Activated CD4-positive, CD25-positive, alpha-beta regulatory T cell treated with anti-CD3 and anti-CD28 coated beads, Interleukin-2, amount 50 U/mL, for 24 hours (primary cell): Measurements from ENCODE around the gene MAP4.
A peak's percentile ranks its signal among the peaks of the same experiment; 100 is the strongest.
"Not testable (repeated sequence)": the region's sequence is repeated elsewhere in the genome, so short reads cannot be mapped to it uniquely, and the experiment has no call there.

ENCODE experiments used
- ATAC-seq, 2 donors: fragments of 150-1000 bp; cut with Tn5 transposase; one replicate each; pipeline ENCODE4 v1.10.0; 2021; ENCODE audit warnings: mild to moderate bottlenecking in 1 of 2, moderate library complexity in 1 of 2

Gene MAP4, protein sequence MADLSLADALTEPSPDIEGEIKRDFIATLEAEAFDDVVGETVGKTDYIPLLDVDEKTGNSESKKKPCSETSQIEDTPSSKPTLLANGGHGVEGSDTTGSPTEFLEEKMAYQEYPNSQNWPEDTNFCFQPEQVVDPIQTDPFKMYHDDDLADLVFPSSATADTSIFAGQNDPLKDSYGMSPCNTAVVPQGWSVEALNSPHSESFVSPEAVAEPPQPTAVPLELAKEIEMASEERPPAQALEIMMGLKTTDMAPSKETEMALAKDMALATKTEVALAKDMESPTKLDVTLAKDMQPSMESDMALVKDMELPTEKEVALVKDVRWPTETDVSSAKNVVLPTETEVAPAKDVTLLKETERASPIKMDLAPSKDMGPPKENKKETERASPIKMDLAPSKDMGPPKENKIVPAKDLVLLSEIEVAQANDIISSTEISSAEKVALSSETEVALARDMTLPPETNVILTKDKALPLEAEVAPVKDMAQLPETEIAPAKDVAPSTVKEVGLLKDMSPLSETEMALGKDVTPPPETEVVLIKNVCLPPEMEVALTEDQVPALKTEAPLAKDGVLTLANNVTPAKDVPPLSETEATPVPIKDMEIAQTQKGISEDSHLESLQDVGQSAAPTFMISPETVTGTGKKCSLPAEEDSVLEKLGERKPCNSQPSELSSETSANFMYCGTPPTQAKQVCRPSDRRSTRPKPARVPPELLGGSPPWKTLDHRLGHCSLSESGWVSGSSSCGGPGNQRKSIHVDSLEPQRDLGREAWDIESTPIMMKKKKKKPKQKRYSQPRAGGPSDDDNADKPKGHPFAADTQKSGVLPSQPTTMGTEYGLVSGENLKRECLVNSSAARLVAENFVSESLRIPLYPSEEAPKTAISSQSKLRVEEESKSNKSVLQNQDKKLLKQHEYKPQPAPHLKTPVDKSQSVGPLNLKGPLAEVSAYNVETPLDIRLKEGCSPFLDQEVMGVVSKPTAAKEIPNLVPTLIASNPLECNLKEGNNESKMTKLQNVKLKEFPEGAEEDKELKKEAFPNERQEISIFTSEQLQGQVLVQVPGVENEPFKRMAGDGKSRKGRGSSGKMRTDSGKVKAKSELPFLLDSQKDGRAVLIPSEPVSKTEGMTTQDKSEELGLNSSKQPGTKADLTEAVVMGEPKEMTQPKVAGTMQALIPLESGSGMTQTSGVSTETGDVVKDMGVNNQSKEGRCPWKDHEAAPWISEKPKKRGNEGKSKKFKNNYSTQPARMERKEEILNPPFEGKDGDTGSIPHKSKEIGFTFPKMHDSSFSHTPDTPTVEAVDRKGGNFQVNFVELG (N-terminal part only)

DNA sequence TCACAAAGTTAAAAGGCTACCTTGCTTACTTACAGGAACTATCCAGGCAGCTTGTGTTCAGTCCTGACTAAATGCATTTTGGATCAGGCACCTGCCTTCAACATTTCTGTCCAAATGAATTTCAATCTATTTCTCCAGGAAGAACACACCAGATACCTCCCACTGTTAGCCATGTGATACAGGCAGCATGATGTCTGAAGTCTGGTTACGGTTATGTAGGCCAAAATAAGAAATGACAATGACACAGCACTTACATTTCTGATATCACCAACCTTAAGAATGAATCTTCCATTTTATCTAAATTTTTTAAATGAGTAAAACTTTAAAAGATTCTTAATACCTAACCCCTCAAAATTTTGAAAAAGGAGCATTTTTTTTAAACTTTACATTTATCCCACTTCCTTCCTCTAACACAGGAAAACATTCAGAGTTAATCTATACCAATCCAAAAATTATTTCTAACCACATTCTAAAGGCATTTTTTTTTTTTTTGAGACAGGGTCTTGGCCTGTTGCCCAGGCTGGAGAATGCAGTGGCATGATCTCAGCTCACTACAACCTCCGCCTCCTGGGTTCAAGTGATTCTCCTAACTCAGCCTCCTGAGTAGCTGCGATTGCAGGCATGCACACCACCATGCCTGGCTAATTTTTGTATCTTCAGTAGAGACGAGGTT lies at the start of gene MAP4:
TSS of gene MAP4 (minus strand) at position 116 of the 673 bp plus-strand sequence. CDS start 17,556 bp downstream, outside the sequence.
- no peak for ATAC-seq

DNA sequence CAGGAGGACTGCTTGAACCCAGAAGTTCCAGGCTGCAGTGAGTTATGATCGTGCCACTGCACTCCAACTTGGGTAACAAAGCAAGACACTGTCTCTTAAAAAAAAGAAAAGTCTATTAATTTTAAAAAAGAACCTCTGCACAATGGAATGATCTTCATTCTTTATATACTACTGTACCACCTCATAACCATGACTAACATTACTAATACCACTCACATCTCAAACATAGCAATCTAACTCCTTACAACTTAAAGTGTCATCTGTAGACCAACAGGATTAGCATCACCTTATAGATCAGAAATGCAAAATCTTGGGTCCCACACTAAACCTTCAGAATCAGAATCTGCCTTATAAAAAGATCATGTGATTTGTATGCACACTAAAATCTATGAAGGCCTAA lies 48.8 kb upstream of the MAP4 start:
- ATAC-seq = no peak

DNA sequence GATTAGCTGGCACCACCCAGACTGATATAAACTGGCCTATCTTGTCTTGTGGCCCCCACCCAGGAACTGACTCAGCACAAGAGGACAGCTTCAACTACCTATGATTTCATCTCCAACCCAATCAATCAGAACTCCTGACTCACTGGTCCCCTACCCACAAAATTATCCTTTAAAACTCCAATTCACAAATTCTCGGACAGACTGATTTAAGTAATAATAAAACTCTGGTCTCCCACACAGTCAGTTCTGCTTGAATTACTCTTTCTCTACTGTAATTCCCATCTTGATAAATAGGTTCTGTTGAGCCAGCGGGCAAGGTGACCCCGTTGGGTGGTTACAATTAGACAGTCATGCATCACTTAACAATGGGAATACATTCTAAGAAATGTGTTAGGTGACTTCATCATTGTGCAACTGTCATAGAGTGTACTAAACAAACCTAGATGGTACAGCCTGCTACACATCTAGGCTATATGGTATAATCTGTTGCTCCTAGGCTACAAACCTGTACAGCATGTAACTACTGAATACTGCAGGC lies 48.1 kb upstream of the MAP4 start:
- peak in 1 of 2 donors; percentile 64 for ATAC-seq

DNA sequence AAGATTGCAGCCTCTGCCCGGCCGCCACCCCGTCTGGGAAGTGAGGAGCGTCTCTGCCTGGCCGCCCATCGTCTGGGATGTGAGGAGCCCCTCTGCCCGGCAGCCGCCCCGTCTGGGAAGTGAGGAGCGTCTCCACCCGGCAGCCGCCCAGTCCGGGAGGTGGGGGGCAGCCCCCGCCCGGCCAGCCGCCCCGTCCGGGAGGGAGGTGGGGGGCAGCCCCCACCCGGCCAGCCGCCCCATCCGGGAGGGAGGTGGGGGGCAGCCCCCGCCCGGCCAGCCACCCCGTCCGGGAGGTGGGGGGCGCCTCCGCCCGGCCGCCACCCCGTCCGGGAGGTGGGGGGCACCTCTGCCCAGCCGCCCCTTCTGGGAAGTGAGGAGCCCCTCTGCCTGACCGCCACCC lies 45.4 kb upstream of the MAP4 start:
- ATAC-seq = not testable (repeated sequence)

DNA sequence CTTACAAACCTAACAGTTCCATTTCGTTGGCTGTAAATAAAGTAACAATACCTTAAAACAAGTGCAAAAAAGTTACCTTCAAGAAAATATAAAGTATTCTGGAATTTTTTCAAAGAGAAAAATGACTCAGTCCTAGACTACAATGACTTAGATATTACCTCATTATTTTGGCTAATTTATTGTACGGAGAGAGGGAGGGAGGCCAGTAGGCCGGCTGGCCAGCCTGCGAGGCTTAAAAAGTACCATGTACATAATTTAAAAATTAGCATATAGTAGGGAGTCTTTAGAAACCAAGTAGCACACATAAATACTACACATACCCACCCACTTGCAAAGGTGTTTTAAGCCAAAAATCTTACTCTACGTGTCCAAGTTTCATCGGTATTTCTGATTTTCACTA lies 41.9 kb upstream of the MAP4 start:
- no peak for ATAC-seq

DNA sequence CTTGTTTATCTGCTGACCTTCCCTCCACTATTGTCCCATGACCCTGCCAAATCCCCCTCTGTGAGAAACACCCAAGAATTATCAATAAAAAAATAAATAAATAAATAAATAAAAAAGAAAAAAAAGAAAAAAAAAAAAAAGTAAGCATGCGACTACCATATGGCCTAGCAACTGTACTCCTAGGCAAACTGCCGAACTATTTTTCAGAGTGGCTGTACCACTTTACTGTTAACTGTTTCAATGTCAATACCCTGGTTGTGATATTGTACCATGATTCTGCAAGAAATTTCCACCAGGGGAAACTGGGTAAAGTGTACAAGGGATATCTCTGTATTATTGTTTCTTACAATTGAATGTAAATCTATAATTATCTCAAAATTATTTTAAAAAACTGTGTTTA lies 41.3 kb upstream of the MAP4 start:
- no peak for ATAC-seq

DNA sequence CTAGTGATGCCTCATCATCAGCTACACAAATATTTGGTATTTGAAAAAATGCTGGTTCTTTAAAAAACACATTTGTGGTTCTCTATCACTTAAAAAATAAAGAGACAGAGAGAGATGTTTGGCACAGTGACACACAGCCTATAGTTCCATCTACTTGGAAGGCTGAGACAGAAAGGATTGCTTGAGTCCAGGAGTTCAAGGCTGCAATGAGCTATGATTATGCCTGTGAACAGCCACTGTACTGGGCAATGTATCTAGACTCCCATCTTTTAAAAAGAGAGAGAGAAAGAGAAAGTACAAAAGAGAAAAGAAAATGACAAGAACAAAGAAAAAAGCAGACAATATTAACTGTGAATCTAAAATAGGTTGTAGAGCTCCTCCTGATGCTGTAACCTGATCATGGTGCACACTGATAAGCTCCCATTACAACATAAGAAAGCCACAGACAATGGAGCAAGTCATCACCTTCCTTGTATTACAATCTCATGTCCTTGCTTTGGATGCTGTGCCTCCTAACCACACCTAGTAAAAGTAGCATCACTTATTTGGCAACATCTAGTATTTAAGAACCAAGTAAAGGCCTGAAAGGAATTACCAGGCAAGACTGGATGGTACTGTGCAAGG lies 31.7 kb upstream of the MAP4 start:
- no peak for ATAC-seq

DNA sequence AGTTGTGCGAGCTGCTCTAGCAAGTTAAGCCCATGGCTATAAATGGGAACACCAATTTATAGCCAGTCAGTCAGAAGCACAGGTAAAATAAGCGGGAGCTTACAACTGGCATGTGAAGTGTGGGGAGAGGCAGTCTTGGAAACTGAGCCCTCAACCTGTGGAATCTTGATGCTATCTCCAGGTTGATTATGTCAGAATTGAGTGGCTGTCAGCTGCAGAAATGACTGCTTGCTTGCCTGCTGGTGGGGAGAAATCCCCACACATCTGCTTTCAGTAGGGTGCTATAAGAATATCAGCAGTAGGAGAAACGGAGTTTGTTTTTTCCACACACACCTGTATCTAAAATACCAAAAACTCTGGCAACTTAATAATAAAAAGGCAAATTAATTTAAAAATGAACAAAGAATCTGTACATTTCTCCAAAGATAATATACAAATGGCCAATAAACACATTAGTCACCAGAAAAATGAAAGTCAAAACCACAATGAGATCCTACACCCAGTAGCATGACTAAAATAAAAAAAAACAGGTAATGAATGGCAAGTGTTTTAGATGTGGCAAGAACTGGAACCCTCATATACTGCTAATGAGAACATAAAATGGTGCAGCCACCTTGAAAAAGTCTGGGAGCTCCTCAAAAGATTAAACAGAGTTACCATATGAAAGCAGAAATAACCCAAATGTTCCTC lies 26.0 kb upstream of the MAP4 start:
- peak; percentile 44 to 49 for ATAC-seq

DNA sequence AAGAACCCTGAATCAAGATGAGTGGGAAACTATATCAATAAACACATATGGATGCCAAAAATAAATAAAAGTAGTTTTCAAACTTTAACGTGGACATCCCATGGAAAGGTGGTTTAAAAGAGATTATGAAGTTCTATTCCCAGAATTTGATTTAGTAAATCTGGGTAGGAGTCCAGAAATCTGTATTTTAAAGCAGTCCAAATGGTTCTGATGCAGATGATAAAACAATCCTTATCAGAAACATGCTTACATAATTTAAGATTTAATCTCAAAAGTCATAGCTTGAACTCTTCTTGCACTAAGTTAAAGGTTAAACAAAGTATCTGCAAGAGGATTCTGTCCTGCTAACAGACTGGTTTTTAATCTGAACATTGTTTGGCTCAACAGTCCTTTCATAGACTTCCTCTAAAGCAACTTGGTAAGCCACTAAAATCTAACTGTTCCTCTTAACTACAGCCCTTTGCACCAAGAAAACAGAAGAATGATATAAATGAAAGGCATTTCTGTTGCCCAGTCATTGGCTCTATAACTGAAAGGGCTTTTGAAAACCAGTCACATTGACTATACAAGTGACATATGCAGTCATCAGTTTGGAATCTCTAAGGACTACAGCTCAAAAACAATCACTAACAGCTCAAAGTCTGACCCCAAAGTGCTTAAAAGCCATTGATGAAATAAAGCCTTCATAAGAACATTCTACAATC lies 23.4 kb upstream of the MAP4 start:
- ATAC-seq = no peak

DNA sequence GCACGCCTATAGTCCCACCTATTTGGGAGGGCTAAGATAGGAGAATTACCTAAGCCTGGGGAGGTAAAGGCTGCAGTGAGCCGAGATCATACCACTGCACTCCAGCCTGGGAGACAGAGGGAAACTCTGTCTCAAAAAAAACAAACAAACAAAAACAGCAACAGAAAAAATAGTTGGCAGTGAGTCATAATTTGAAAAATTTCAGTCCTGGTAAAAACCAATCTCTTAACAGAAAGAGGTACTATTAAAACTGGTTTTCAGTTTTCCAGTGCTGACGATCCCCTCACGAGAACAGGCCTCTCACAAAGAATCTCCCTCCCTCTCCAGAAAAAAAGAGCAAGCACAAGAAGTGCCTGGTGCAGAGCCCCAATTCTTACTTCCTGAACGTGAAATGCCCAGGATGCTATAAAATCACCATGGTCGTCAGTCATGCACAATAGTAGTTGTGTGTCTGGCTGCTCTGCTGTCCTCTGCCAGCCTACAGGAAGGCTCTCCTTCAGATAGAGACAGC lies 22.8 kb upstream of the MAP4 start:
- ATAC-seq = no peak

DNA sequence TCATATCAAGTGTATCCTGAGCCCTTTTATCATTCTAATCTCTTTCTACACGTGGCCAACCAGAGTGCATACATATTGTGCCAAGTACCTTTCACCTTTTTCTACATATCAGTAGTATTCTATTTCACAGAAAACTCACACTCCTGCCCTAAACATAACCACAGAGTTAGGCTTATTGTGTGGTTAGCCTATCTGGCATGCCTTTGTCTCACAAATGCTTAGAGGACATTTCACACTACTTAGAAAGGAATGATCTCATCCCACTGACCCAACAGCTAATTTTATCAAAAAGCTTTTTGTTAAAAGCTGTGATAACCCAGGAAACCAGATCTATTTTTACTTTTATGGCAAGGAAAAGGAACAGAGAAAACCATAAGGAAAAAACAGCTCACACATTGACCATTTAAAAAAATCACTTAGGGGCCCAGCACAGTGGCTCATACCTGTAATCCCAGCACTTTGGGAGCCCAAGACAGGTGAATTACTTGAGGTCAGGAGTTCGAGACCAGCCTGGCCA lies 17.8 kb upstream of the MAP4 start:
- ATAC-seq = no peak

DNA sequence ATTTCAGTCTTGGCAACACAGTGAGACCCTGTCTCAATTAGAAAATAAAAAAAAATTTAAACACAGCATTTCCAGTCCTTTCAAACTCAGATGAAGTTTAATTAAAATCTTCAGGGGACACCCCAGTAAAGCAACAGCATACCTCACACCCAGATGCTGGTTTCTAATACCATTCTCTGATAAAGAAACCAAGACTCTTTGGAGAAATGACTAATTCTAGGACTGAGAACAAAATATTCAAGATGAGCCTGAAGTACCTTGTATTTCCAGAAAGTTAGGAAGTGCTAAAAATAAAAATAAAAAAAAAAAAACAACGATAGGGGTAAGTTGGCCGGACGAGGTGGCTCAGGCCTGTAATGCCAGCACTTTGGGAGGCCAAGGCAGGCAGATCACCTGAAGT lies 14.0 kb upstream of the MAP4 start:
- no peak for ATAC-seq

DNA sequence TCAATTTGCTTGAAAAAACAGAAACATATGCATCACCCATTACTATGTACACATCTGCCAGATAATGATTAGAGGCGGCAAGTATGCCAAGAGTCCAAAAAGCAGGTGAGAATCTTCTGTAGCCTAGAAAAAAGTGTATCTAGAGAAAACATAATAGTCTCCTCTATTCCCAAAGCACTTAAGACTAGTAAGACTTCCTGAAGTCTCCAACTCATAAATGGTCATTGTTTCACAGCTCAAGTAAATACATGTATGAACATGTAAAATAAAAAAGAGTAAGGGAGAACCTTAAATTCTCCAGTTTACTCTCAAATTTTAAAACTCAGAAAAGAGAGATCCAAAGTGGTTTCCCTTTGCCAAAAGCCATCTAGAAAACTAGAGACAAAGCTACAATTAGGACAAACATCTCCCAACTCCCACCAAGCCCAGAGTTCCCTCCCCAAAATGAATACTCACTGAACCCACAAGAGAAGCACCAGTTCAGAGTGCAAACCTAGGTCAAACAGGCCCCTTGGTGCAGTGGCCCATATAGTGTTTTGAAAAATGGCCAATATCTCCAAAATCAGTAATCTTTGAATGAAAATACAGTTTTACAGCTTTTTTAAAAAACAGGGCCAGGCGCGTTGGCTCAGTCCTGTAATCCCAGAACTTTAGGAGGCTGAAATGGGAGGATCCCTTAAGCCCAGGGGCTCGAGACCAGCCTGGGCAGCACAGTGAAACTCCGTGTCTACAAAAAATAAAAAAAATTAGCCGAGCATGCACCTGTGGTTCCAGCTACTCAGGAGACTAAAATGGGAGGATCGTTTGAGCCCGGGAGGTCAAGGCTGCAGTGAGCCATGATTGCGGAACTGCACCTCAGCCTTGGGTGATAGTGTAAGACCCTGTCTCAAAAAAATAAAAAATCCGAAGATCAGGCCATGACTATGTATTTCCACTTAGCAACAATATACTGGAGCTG lies 11.0 kb upstream of the MAP4 start:
- no peak for ATAC-seq

DNA sequence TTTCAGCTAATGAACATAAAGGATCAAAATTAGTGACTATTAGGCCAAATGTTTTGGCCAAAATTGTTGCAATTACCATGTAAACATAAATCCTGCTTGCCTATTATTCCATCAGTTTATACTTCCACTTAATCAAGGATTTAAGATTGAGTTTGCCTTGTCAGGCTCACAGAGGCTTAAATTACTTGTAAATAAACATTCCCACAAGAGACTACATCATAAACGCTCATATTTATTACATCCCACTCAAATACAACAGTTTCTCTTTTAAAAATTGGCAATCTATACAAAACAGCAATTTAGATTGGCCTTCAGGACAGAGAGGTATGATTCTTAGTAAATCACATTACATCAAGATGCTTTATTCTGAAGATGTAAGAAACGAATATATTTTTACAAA lies 9.9 kb upstream of the MAP4 start:
- ATAC-seq = no peak

DNA sequence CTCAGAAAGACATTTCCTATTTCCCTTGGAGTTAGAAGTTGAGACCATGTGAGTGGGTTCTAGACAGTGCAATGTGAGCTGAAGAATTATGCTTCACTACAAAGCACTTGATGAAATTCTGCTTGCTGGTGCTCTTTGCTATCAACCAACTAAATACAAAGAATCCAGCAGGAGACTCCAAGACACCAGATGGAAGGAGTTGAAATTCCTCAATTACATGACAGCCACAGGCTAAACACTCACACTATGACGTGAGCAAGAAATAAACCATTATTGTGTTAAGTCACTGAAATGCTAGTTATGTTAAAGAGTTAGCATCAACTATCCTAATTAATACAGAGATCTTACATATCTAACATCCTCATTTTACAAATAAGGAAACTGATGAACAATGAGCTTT lies 8.2 kb upstream of the MAP4 start:
- ATAC-seq = no peak

DNA sequence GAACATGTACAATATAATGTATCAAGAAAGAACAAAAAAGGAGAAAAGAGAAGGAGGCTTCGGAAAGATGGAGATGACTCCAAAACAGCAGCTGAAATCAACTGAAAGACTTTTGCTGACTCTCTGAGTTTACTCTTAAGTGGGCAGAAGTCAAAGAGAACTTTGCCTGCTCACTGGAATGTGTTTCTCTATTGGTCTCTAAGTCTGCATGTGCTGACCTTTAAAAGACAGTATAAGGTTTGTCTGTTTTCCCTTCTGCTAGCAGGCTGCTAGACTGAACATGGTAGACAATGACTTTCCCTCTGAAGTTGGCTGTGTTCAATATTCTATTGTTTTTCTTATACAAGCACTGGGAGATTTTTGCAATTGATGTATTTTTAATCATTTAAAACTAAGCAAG lies 7.2 kb upstream of the MAP4 start:
- no peak for ATAC-seq

DNA sequence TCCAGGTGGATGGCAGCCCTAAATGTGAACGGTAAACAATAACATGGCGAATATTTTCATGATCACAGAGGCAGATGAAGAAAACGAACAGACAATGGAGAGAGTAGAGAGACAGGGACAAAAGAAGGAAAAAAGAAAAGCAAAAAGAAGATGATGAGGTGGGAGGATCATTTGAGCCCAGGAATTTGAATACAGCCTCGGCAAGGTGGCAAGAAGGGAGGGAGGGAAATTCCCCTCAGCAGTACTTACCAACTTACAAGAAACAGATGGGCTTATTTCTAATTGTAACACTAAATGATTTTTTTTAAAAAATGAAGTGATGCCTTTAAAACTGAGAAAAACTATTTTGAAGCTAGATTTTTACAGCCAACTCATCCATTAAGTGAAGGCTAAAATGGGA lies 6.0 kb upstream of the MAP4 start:
- ATAC-seq = no peak

DNA sequence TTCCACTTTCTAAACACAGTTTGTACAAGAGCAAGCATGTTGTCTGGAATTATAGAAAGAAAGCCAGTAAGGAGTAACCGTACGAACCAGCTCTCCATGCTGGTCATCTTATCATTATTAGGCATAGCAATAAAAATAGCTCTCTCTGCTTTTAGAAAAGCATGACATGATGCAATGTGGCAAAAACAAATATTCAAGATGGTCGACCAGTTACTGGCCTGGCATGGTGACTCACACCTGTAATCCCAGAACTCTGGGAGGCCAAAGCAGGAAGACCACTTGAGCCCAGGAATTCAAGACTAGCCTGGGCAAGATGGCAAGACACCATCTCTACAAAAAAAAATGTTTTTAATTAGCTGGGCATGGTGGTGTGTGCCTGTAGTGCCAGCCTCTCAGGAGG lies 2.6 kb upstream of the MAP4 start:
- no peak for ATAC-seq
